ENCODE measurements around the gene PHB1. TPM values are rescaled to one million over a fixed set of nuclear protein-coding genes. Genes with fewer than 3 reads are reported as not detected.

Gene PHB1
- total RNA-seq, 6 donors from 2014 or later, result 19.9 to 144 (median 68.8) TPM

GRCh38 chr17:49361902-49362722 lies 52.6 kb downstream of the PHB1 start, which contains the start of gene ZNF652:
Gene ZNF652, minus strand, starts transcription at chr17:49362250. Its CDS starts 44,525 bp downstream, at chr17:49317725.
- WGBS, 2 donors, result 1 to 2% methylated on average over 23 to 26 of the region's 106 CpGs
- no peaks in the 10 kb centered on the region for H3K27me3 ChIP-seq
- H3K4me1 ChIP-seq, result peaks cover 33 to 44% (median 34%) of the 10 kb centered on the region in 4 donors
- H3K27ac ChIP-seq, result peak within 1 kb of the TSS; percentile 92 to 99 (median 96)
- ATAC-seq (ENCODE audit: low FRiP score in 2 of 2) (peak; percentile 93 to 96), DNase-seq (peak; percentile 95 to 98)
- H3K9me3 ChIP-seq, result no peaks in the 10 kb centered on the region
- peak within 1 kb of the TSS; percentile 89 to 99 (median 96) for H3K4me3 ChIP-seq
- peak in 2 of 4 donors; percentile 29 to 46 for TF ChIP-seq POLR2A (IDR thresholded peaks at IDR 0.05)
- TF ChIP-seq EP300 (IDR thresholded peaks at IDR 0.05), result no peak
- TF ChIP-seq, protein P1, sequence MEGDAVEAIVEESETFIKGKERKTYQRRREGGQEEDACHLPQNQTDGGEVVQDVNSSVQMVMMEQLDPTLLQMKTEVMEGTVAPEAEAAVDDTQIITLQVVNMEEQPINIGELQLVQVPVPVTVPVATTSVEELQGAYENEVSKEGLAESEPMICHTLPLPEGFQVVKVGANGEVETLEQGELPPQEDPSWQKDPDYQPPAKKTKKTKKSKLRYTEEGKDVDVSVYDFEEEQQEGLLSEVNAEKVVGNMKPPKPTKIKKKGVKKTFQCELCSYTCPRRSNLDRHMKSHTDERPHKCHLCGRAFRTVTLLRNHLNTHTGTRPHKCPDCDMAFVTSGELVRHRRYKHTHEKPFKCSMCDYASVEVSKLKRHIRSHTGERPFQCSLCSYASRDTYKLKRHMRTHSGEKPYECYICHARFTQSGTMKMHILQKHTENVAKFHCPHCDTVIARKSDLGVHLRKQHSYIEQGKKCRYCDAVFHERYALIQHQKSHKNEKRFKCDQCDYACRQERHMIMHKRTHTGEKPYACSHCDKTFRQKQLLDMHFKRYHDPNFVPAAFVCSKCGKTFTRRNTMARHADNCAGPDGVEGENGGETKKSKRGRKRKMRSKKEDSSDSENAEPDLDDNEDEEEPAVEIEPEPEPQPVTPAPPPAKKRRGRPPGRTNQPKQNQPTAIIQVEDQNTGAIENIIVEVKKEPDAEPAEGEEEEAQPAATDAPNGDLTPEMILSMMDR (IDR thresholded peaks at IDR 0.05), result peak in 1 of 6 experiments; percentile 35
- TF ChIP-seq POLR2AphosphoS5 (IDR thresholded peaks at IDR 0.05), result peak in 1 of 2 donors; percentile 21
- no peaks in the 10 kb centered on the region for H3K36me3 ChIP-seq

DNA sequence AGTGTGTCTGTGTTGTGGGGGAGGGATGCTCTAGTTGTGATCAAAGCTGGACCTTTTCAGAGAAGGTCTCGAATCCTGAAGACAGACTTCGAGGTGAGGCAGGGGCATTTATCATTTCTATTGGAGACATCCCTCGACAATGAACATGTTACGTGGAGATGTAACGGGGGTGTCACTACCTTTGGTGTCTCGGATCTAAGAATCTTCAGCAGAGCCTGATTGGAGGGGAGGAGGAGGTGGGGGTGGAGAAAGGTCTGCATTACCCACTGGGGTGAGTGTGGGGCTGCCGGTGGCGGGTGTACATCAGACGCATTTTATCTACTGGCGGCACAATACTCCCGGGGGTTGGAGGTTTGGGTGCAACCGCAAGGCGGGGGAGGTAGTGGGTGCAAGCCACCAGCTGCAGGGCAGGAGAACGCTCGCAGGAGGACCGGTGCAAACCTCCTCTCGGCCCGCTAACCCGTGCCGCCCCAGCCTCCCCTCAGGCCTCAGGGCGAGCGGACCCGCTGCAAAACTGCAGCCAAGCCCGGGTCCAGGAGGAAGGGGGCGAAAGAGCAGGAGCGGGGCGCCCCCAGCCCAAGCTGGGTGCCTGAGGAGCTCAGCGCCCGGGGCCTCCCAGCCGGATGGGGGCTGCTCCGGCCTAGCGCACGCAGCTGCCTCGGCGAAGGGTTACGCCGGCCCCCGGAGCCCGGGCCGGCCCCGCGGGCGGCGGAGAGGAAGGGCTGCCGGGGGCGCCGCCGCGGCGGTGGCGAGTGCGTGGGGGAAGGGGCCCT lies 53.4 kb downstream of the PHB1 start:
- Histone ChIP-seq H3K4me1 (peaks cover 33 to 44% (median 36%) of the 10 kb centered on the region in 4 donors), H3K4me3 (peak overlapping the region; percentile 89 to 99 (median 96)), H3K9me3 (no peaks in the 10 kb centered on the region), H3K27me3 (no peaks in the 10 kb centered on the region), H3K27ac (peak overlapping the region; percentile 92 to 99 (median 96)), H3K36me3 (no peaks in the 10 kb centered on the region)
- 0 to 1% methylated on average over 14 to 20 of the region's 52 CpGs for WGBS, 2 donors
- DNase-seq (peak in 1 of 2 donors; percentile 66), ATAC-seq (ENCODE audit: low FRiP score in 2 of 2) (peak; percentile 28 to 35)
- peak in 2 of 4 donors; percentile 15 to 34 for TF ChIP-seq POLR2A (IDR thresholded peaks at IDR 0.05)
- no peak for TF ChIP-seq EP300 (IDR thresholded peaks at IDR 0.05)

GRCh38 chr17:49360796-49361128 lies 53.9 kb downstream of the PHB1 start:
- no peaks in the 10 kb centered on the region for H3K27me3 ChIP-seq
- DNase-seq, result peak in 1 of 2 donors; percentile 51
- no peaks in the 10 kb centered on the region for H3K36me3 ChIP-seq
- peak in 1 of 2 donors; percentile 14 for ATAC-seq (ENCODE audit: low FRiP score in 2 of 2)
- peak overlapping the region; percentile 92 to 99 (median 96) for H3K27ac ChIP-seq
- WGBS, 2 donors, result 0 to 3% methylated on average over 8 of the region's 8 CpGs
- H3K9me3 ChIP-seq, result no peaks in the 10 kb centered on the region
- peak overlapping the region; percentile 89 to 99 (median 96) for H3K4me3 ChIP-seq
- H3K4me1 ChIP-seq, result peaks cover 33 to 44% (median 36%) of the 10 kb centered on the region in 4 donors
- TF ChIP-seq POLR2AphosphoS5 (IDR thresholded peaks at IDR 0.05) (no peak), POLR2A (IDR thresholded peaks at IDR 0.05) (no peak), EP300 (IDR thresholded peaks at IDR 0.05) (no peak)
- TF ChIP-seq, protein P1 (IDR thresholded peaks at IDR 0.05), result no peak

DNA sequence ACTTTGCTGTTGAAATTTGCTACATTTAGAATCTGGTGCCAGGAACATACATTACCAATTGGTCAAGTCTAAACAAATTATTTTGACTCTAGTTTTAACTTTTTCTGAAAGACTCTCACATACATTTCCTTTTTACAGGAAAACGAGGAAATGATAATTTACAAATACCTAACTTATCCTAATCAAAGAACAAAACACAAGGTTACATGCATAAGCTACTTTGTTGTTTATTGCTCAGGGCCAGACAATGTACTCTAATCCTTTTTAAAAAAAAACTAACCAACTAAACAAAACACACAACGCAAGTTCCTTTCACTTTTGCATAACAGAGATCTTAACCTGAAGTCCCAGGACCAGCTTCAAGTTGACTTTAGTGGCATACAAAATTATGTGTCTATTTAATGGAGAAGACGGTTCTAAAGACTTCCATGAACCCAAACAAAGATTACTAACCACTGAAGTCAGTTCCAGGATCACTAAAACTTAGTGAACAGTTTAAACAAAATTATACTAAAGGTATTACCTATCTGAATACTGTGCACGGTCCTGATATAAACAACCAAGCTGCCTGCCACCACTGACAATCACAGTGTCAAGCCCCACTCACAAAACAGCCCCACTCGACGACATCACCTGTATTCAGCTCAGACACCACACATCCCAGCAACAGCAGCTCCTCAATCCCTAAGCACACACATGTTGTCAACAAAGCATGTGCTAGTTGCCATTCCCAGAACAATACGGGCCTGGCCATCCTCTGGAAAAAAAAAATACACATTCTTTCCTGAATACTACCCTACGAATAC lies 54.5 kb downstream of the PHB1 start:
- WGBS, 2 donors, result 8 to 9% methylated on average over 8 of the region's 8 CpGs
- Histone ChIP-seq H3K4me1 (peaks cover 33 to 44% (median 36%) of the 10 kb centered on the region in 4 donors), H3K4me3 (peak overlapping the region; percentile 89 to 99 (median 96)), H3K27ac (peak overlapping the region; percentile 92 to 99 (median 96)), H3K9me3 (no peaks in the 10 kb centered on the region), H3K27me3 (no peaks in the 10 kb centered on the region), H3K36me3 (no peaks in the 10 kb centered on the region)
- TF ChIP-seq, protein P1 (IDR thresholded peaks at IDR 0.05), result no peak
- TF ChIP-seq POLR2A (IDR thresholded peaks at IDR 0.05) (no peak), POLR2AphosphoS5 (IDR thresholded peaks at IDR 0.05) (no peak), EP300 (IDR thresholded peaks at IDR 0.05) (no peak)
- DNase-seq (no peak), ATAC-seq (ENCODE audit: low FRiP score in 2 of 2) (no peak)
